Measurements from ENCODE around the gene C11orf68.
"Not testable (repeated sequence)": the region's sequence is repeated elsewhere in the genome, so short reads cannot be mapped to it uniquely, and the experiment has no call there.

C11orf68 gene

DNA sequence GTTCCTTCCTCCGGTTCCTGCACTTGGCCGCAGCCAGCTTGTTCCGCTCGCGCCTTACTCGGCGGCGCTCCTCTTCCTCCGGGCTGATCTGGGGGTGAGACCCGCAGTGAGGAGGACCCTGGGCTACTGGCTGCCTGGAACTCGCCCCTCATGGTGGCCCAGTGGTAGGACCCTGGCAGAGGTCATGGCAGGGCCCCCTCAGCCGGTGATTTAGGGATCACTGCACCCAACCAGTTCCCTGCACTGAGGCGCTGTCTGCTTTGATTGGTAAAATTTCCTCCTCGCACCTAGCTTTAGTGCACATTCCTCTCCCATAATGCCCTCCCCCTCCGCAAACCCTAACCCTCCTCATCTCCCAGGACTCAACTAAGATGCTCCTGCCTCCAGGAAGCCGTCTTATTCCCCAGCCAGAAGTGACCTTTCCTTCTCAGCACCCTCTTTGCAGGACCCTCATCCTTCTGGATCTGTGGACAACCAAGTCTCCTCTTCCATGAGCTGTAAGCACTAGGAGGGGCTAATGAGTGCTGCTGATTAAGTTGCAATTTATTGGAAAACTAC, 24.7 kb downstream of the C11orf68 start:
- no peak for DNase-seq
- TF ChIP-seq POLR2A (IDR thresholded peaks at IDR 0.05; ENCODE audit: low read length) (no peak), GATA1 (IDR thresholded peaks at IDR 0.05; ENCODE audit: low read depth, low read length) (no peak)

DNA sequence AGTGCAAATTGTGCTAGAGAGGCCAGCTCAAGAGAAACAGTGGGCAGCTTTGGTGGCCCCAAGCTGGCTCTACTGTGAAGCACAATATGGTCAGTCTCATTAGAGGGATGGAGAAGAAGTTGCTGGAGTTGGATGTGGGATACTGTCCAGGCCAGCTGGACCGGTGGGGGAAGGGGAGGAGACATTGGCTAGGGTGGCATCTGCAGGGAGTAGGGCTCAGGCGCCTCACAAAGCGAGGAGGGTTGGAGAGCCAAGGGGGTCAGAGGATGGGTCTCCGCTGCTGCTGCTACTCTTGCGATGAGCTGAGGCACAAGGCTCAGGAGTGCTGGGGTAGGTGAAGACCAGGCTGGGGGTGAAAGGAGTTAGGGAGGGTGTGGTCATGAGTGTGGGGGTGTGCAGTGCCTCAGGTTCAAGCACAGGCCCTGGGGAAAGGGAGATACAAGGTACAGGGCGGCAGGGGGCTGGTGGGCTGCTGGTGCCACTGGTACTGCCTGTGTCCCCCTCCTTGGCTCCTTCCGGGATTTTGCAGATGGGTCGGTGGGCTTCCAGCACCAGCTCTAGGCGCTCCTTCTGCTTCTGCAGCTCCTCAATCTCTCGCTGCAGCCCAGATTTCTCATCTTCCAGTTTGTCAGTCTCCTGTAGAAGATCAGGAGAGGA, 26.1 kb downstream of the C11orf68 start:
- TF ChIP-seq POLR2A (IDR thresholded peaks at IDR 0.05; ENCODE audit: low read length) (no peak), GATA1 (IDR thresholded peaks at IDR 0.05; ENCODE audit: low read depth, low read length) (no peak)
- no peak for DNase-seq

DNA sequence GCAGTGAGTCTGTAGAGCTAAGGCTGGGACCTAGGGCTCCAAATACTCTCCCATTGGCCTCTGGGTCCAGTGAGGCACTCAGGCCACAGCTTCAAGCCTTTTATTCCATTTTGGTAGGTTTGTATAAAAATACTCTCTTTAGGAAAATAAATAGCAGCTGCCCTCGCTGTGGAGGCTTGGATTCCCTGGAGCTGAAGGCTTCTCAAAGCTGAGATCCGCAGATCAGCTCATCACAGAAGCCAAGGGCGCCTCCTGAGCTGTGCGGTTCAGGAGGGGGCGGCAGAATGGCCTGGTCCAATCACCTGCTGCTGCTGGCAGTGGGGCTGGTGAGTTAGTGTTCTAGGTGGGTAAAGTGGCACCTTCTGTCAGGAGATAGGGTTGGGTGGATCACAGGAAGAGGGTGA, 26.7 kb downstream of the C11orf68 start:
- DNase-seq = not testable (repeated sequence)

DNA sequence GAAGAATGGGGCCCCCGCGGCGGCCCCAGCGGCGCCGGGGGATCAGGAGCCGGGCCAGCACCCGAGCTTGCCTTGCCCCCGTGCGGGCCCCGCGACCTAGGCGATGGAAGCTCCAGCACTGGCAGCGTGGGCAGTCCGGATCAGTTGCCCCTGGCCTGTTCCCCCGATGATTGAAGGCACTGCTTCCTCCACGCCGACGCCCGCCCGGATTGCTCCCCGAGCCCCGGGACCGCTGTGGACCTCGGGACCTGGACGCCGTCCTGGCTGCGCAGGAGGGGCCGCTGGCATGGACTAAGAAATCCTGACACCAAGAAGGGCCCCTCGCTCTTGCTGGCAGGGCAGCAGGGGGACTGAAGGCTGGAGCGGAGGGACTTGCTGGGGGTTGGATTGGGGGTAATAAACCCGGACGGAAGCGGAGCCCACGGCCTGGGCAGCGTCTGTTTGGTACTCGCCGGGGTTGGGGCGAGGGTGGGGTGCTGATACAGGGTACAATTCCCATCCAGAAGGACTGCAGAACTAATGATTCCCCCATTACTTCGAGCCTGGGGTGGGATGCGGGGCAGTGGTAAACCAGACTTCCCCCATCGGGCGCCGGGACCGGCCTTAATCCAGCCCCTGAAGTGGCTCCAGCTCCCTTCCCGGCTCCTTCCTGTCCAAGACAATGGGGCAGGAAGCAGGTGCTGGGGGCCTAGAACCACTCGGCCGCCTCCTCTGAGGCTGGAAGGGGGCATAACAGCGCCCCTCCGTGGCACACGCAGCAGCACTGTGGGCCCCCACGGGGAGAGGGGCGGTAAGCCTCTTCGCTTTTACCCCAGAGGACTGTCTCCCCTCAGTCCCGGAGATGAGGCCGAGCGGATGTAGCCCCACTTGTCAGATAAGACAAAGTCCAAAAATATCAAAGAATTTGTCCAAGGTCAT, 27.4 kb downstream of the C11orf68 start:
- DNase-seq = peak; percentile 51 to 52
- TF ChIP-seq POLR2A (IDR thresholded peaks at IDR 0.05; ENCODE audit: low read length) (peak; percentile 8), GATA1 (IDR thresholded peaks at IDR 0.05; ENCODE audit: low read depth, low read length) (no peak)

DNA sequence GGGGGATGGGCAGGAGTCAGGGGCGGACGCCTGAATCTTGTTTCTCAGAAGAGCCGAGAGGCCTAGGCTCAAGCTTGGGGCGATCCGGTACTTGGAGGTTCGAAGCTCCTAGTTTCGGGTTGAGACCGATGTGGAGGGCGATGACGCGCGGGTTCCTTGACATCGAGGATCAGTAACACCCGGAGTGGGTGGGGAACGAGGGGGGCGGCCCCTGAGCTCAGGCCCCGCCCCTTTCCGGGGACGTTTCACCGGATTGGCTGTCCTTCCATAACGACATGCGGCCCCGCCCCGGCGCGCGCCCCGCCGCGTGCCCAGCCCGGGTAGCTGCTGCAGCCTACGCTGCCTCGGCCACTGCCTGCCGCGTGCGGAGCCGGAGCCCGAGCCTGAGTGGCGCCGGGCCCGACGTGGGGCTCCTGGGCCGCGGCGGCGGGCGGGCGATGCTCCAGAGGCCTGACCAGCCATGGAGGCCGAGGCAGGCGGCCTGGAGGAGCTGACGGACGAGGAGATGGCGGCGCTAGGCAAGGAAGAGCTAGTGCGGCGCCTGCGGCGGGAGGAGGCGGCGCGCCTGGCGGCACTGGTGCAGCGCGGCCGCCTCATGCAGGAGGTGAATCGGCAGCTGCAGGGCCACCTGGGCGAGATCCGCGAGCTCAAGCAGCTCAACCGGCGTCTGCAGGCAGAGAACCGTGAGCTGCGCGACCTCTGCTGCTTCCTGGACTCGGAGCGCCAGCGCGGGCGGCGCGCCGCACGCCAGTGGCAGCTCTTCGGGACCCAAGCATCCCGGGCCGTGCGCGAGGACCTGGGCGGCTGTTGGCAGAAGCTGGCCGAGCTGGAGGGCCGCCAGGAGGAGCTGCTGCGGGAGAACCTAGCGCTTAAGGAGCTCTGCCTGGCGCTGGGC, 28.3 kb downstream of the C11orf68 start, which contains the start of gene CCDC85B:
TSS of gene CCDC85B (plus strand) at position 350 of the 895 bp plus-strand sequence. CDS start at position 461, 111 bp downstream.
- no peak for TF ChIP-seq GATA1 (IDR thresholded peaks at IDR 0.05; ENCODE audit: low read depth, low read length)
- TF ChIP-seq POLR2A (IDR thresholded peaks at IDR 0.05; ENCODE audit: low read length) = peak; percentile 96
- DNase-seq = peak; percentile 97 to 99

DNA sequence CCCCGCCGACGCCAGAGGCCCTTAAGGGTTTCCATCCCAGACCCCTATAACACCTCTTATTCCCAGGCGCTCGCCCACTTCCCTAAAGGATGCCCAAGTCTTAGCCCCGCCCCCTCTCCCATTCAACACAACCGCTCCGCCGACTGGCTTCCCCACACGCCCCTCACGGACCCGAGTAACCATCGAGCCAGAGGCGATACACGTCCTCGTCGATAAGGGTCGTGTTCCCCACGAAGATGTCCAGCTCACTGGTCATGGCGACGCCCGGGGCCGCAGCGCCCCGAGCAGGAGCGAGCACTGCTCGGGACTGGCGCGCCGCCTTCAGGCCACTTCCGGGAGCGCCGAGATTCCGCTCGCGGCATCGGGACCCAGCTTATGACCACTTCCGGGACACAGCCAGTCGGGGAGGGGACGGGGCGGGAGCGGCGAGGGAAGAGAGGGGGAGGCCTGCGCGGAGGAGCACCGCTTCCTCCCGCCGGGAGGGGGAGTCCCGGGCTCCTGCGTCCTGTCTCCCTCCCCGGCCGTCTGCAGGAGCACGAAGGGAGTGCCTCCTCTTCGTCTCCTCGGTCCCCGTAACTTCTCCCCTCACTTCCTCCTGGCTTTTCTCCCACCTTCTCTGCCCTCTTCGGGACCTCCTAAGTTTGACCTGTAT, 30.6 kb downstream of the C11orf68 start, which contains the start of gene FIBP:
TSS of gene FIBP (minus strand) at position 309 of the 652 bp plus-strand sequence. CDS start at position 256, 53 bp downstream.
- TF ChIP-seq POLR2A (IDR thresholded peaks at IDR 0.05; ENCODE audit: low read length) (peak; percentile 86), GATA1 (IDR thresholded peaks at IDR 0.05; ENCODE audit: low read depth, low read length) (no peak)
- peak; percentile 98 to 99 for DNase-seq

DNA sequence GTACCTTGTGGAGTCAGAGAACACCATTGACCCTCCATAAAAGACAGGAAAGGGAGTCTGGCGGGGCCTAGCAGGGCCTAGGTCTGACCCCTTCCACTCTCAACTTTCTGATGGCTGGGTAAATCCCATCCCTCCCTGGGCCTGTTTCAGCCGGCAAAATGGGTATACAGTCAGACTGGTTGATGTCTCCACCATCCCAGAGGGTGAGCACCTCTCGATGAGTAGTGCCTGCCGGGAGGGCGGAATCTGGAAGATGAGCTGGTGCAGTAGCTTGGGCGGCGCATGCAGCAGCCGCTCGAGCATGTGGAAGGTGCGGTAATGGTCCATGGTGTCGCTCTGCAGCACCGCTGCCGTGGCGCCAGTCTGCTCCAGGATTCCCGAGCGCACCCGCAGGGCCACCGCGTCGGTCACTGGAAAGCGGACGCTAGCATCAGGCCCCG, 31.1 kb downstream of the C11orf68 start:
- TF ChIP-seq POLR2A (IDR thresholded peaks at IDR 0.05; ENCODE audit: low read length) (no peak), GATA1 (IDR thresholded peaks at IDR 0.05; ENCODE audit: low read depth, low read length) (no peak)
- no peak for DNase-seq

DNA sequence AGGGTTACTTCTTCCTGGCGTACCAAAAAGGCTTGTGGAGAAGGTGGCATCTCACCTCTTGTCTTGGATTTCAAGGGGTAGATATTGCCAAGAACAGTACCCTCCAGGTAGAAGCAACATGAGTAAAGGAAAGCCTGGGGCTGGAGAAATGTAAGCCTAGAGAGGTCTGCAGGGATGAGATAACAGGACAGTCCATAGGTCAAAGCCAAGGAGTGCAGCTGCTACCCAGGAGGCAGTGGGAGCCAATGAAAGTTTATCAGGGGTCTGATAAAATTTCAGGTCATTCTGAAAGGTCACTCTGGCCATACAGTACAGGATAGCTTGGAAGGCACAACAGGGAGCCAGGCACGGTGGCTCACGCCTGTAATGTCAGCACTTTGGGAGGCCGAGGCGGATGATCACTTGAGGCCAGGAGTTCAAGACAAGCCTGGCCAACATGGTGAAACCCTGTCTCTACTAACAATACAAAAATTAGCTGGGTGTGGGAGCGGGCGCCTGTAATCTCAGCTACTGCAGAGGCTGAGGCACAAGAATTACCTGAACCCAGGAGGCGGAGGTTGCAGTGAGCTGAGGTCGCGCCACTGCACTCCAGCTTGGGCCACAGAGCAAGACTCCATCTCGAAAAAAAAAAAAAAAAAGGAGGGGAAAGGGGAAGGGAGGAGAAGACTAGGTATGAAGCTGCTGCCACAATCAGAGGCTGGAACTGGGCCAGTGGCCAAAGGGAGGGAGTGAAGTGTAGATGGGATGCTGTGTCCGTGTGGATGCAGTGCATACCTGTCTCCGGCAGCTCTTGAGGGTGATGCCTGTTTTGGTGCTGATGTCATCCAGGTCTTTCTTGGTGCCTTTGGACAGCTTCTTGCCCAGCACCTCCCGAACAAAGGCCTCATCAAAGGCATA, 31.8 kb downstream of the C11orf68 start:
- no peak for DNase-seq
- TF ChIP-seq POLR2A (IDR thresholded peaks at IDR 0.05; ENCODE audit: low read length) = no peak

DNA sequence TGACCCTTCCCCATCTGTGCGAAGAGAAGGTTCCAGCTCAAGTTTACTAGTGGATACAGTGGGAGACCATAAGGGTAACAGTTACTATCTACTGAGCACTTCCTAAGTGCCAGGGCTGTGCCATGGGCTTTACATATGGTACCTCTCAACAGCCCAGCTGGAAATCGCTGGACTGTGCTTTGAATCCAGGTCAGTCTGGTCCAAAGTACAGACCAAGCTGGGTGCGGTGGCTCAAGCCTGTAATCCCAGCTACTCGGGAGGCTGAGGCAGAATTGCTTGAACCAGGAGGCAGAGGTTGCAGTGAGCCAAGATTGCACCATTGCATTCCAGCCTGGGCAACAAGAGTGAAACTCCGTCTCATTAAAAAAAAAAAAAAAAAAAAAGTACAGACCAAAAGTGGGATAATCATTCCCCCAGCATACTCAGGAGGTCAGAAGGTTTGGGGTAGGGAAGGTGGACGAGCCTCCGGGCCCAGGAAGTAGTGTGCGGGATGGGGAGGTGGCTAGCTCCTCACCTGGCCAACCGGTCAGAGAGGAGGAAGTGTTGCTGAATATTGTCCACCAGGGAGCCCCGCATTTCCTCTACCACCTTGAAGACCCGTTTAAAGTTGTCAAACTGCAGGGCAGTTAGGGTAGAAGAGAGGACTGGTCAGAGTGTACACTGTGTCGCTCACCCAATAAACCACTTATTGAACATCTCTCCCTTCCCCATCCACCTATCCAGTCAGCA, 32.9 kb downstream of the C11orf68 start:
- no peak for TF ChIP-seq POLR2A (IDR thresholded peaks at IDR 0.05; ENCODE audit: low read length)
- no peak for TF ChIP-seq GATA1 (IDR thresholded peaks at IDR 0.05; ENCODE audit: low read depth, low read length)
- DNase-seq = no peak

DNA sequence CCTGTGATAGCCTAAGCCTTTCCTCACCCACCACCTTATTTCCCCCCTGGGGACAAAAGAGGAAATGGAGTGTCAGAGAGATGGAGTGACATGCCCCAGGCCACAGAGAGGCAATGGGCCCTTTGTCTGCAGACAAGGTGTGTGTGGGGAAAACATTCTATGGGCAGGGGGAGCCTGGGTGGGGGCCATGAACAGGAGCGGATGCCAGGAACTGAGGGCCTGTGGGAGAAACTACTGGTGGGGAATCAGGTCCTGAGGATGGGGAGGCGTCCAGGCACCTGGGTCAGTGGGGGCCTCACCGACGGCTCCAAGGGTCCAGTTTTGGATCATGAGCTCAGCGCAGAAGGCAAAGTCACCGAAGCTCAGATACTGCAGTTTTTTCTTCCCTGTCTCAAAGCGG, 33.6 kb downstream of the C11orf68 start:
- no peak for TF ChIP-seq GATA1 (IDR thresholded peaks at IDR 0.05; ENCODE audit: low read depth, low read length)
- no peak for TF ChIP-seq POLR2A (IDR thresholded peaks at IDR 0.05; ENCODE audit: low read length)

DNA sequence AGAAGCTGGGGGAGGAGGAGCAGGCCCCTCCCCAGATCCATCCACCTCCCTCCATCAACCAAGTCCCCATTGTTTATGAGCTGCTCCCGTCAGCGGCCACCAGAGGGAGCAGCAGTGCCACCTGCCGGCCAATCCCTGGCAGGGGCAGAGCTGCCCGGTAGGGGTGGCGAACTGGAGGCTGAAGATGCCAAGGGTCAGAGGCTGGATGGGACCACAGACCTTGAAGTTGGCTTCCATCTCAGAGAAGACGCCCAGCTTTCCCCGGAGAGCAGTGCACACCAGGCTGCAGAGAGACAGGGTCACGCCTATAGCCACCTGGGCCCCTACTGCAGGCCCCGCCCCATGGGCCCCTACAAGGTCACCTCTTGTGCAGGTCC, 34.2 kb downstream of the C11orf68 start:
- TF ChIP-seq GATA1 (IDR thresholded peaks at IDR 0.05; ENCODE audit: low read depth, low read length) (no peak), POLR2A (IDR thresholded peaks at IDR 0.05; ENCODE audit: low read length) (no peak)
- DNase-seq = peak; percentile 84 to 91

More for the DNA sequence above, 33.6 kb downstream of the C11orf68 start:
- no peak for DNase-seq

All from erythroblast (primary cell).